ENCODE measurements around the gene MGAT4A.
A peak's percentile ranks its signal among the peaks of the same experiment; 100 is the strongest.

The MGAT4A gene

GRCh38 chr2:98731041-98731893, at the start of gene MGAT4A:
TSS of gene MGAT4A (minus strand) at chr2:98731132. CDS start at chr2:98726332, 4,800 bp downstream.
- DNase-seq, result peak; percentile 86

DNA sequence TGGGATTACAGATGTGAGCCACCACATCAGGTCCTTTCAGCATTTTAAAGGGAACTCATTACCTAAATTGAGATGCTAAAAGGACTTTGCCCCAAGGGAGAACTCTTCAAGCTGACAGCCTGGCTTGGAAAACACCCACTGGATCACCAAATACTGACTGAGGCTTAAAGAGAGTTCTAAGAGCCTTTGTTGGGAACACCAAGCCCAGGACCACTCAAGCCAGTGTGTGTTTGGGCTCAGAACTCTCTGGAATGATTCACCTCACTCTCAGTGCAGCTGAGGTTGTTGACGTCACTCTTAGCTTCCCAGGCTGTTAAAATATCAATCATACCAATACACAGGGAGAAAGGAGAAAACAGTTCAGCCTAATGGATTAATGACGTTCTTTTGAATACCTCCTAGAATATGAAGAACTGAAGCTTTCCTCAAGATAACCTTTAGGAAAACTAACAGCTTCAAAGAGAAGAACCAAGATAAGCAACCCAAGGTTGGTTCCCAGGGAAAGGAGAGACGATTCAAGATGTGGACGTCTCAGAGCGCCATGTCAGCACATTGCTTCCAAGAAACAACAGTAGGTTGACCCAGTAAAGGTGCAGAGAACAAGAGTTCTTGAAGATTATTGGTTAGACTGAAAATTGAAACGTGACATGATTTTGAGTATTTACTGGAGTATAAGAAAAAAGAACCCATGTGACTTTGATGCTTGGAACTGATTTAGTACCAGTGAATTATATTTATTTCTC, 48.0 kb upstream of the MGAT4A start:
- DNase-seq, result no peak

DNA sequence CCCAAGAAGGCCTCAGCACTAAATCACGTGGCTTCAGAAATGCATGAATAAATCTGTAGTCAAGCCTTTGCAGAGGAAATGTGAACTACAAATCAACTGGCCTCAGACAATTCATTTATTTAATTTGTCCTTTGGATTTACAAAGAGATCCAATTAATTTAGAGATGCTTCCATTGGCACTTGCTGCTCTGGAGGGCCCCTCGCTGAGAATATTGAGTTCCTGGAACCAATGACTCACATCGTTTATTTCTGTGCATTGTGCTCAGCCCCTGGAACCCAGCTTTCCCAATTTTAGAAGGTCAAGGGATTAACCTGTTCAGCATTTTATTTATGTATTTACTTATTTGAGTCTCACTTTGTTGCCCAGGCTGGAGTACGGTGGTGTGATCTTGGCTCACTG, 47.2 kb upstream of the MGAT4A start:
- no peak for DNase-seq

- DNase-seq, result no peak
Observed at GRCh38 chr2:98777710-98778109, 46.8 kb upstream of the MGAT4A start.

- DNase-seq, result no peak
Observed at GRCh38 chr2:98777076-98777475, 46.1 kb upstream of the MGAT4A start.

DNA sequence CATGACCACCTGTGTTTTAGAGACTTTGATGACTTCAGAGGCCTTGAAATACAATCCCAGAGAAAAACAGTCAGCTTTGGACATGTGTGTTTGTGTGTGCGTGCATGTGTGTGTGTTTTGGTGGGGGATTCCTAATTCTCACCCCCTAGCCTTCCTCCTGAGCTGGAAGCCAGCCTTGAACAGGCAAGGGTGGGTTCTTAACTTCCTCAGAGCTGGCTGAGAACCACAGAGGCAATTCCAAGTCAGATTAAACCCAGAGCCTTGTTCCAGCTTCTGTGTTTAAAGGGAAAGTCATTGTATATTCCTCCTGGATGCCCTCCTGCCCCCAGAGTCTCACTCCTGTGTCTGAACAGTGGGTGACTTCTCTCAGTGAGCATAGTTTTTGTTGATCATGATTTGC, 45.2 kb upstream of the MGAT4A start:
- no peak for DNase-seq

GRCh38 chr2:98775146-98775986, 44.4 kb upstream of the MGAT4A start:
- no peak for DNase-seq

- DNase-seq, result no peak
Observed at GRCh38 chr2:98773907-98774306, 43.0 kb upstream of the MGAT4A start.

DNA sequence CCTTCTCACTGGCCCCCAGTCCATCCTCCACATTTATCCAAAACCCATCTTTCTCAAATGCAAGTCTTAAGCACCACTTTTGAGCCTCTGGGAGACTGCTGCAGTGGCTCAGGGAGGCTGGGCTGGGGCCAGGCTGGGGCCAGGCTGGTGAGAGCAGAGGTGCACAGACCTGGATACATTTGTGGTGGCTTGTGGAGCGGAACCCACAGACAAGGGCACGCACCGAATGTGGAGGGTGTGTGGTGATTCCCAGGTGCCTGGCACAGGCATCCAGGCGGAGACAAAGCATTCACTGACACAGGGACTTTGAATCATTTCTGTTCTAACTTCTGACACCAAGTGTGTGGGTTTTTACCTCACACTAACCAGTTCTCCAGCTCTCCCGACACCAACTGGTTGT, 42.2 kb upstream of the MGAT4A start:
- no peak for DNase-seq

GRCh38 chr2:98772536-98772935, 41.6 kb upstream of the MGAT4A start:
- DNase-seq, result no peak

DNA sequence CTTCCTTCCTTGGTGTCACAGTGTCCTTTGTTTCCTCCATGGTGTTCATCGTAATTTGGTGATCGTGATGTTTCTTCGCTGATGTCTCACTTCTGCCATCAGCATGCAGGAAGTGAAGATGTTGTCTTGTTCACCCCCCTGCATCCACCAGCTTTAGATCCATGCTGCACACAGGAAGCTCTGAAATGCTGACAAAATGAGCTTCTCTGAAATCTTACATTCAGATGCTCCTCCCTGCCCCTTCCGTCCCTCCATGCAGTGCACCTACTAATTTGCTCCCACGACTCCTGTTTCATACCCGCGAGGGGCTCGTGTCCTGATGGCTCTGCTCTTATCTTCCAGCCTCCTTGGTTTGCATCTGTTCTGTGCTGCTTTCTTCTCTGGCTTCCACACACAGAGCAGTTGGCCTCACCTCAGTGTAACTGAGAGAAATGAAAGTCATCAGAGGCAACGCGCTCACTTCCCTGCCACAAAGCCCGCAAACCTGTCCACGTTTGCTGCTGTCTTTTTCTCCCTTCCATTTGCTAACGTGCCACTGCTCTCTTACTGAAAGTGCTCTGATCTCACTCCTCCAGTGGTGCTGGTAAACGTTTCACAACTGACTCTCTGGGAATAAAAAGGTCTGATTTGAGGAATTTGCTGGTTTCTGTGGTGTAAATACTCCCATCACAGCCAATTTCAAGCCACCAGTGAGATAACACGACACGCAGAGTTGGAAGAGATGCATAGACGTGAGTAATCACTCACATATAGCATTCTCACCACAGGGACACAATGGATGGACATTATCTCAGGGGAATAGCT, 41.0 kb upstream of the MGAT4A start:
- DNase-seq, result peak; percentile 80

DNA sequence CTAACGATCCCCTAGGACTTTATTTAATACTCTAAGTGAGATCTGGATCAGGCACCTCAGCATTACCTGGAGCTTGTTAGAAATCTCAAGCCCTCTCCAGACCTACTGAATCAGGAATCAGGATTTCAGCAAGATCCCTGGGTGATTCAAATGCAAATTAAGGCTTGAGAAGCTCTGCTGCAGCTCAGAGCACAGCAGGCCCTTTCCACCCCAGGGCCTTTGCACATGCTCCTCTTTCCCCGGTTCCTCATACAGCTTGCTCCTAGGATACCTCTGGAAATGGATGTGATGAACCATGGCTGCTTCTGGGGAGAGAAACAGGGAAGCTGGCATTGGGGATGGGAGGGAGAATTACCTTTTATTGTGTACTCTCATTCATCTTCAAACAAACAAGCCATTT, 40.3 kb upstream of the MGAT4A start:
- no peak for DNase-seq

- peak; percentile 51 for DNase-seq
Observed at GRCh38 chr2:98769784-98770183, 38.9 kb upstream of the MGAT4A start.

DNA sequence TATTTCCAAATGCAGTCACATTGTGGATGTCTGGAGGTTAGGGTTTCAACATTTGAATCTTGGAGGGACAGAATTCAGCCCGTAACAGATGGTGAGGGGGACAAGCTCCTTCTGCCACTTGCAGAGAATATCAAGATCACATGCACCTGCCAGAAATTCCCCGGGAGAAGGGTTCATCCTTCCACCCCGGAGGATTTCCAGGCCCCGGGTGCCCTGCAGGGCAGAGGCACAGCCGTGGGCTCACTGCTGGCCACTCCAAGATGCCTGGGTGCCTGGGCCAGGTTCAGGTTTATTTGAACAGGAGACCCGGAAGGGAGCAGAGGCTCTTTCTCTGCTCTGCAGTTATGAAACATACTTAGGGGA, 38.2 kb upstream of the MGAT4A start:
- DNase-seq, result no peak

GRCh38 chr2:98768384-98769113, 37.6 kb upstream of the MGAT4A start:
- peak; percentile 27 for DNase-seq

- no peak for DNase-seq
Observed at GRCh38 chr2:98764499-98764898, 33.6 kb upstream of the MGAT4A start.

DNA sequence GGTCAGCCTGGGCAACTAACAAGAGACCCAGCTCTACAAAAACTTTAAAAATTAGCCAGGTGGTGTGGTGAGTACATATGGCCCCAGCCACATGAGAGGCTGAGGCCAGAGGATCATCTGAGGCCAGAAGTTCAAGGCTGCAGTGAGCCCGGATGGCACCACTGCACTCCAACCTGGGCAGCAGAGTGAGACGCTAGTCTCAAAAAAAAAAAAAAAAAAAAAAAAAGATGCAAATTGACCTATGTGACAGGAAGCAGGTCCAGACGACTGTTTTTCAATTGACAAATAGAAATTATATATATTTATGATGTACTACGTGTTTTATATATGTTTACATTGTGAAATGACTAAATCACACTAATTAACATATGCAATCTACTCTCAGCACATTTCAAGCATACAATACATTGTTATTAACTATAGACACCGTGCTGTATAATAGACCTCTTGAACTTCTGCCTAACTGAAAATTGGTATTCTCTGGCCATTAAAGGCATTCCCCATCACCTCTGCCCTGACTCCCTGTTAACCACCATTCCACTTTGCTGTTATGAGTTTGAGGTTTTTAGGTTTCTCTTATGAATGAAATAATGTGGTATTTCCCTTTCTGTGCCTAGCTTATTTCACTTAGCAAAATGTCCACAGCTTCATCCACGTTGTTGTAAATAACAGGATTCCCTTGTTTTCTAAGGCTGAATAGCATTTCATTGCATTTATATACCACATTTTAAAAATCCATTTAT, 32.4 kb upstream of the MGAT4A start:
- no peak for DNase-seq

DNA sequence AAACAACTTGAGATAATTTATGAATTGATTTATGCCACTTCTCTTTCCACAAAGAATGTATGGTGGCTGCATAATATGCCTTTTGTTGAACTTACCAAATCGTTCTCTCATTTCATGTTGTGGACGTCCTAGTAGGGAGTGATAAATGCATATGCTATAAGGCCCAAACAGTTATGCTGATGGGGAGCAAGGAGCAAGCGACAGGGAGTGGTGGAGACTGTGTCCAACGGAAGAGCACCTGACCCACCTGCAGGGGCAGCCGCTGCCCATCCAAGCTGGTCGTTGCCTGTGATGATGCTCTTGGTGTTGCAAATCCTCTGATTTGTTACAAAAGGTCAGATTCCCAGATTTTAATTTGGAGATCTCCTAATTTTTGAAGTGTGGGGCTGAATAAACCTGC, 31.0 kb upstream of the MGAT4A start:
- DNase-seq, result no peak

DNA sequence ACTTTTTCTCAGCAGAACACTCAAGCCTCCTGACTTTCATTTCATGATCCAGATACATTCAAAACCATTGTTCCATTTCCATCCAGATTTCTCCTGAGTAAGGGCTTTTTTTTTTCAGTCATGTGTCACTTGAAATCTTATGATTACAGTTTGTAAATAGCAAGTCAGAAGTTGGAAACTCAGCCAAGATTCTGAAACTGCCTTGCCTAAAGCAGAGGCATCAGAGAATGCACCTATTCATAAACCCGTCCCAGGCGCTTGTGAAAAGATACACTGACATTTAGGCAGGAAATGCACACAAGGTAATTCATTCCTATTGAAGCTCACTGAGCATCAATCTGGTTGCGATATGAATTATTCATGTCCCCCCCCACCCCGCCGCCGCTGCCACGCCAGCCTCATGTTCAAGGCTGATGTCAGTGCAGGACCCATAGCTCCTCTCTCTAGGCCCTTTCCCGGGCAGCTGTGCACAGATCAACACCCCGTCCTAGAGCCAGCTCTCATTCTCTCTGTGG, 30.4 kb upstream of the MGAT4A start:
- peak; percentile 44 for DNase-seq

GRCh38 chr2:98759827-98760625, 29.1 kb upstream of the MGAT4A start:
- no peak for DNase-seq

Measured in CD4-positive, alpha-beta T cell treated with Interleukin-21 for 1 hour (primary cell).